HG03103 (cell line): ENCODE measurements around the gene LRRC8D.

ENCODE experiments used
- ATAC-seq: cut with Tn5 transposase; IDR thresholded peaks from one replicate; pipeline ENCODE4 v1.9.1; 2021; ENCODE audit warnings: low read depth; ENCODE audit not compliant: unreplicated experiment

The LRRC8D gene

GRCh38 chr1:89865498-89866382 is 44.9 kb downstream of the LRRC8D start:
- no peak for ATAC-seq

GRCh38 chr1:89866568-89866967 is 45.7 kb downstream of the LRRC8D start:
- no peak for ATAC-seq

- no peak for ATAC-seq
Measured at GRCh38 chr1:89870998-89871397, 50.2 kb downstream of the LRRC8D start.

GRCh38 chr1:89871768-89872473 is 51.1 kb downstream of the LRRC8D start:
- no peak for ATAC-seq

GRCh38 chr1:89872567-89872966 is 51.7 kb downstream of the LRRC8D start:
- no peak for ATAC-seq

GRCh38 chr1:89873288-89873687 is 52.5 kb downstream of the LRRC8D start:
- ATAC-seq: no peak

GRCh38 chr1:89873770-89874169 is 52.9 kb downstream of the LRRC8D start:
- ATAC-seq: no peak

- ATAC-seq: no peak
Measured at GRCh38 chr1:89876463-89876862, 55.6 kb downstream of the LRRC8D start.

- ATAC-seq: no peak
Measured at GRCh38 chr1:89877756-89878155, 56.9 kb downstream of the LRRC8D start.

GRCh38 chr1:89878256-89878655 is 57.4 kb downstream of the LRRC8D start:
- ATAC-seq: no peak

GRCh38 chr1:89880679-89881078 is 59.8 kb downstream of the LRRC8D start:
- ATAC-seq: no peak

GRCh38 chr1:89881415-89882058 is 60.7 kb downstream of the LRRC8D start:
- ATAC-seq: no peak

- no peak for ATAC-seq
Measured at GRCh38 chr1:89882348-89883029, 61.7 kb downstream of the LRRC8D start.

GRCh38 chr1:89883030-89883379 is 62.2 kb downstream of the LRRC8D start:
- ATAC-seq: no peak

- ATAC-seq: no peak
Measured at GRCh38 chr1:89884718-89885596, 64.1 kb downstream of the LRRC8D start.

GRCh38 chr1:89887270-89887669 is 66.4 kb downstream of the LRRC8D start:
- ATAC-seq: no peak

- no peak for ATAC-seq
Measured at GRCh38 chr1:89887713-89888112, 66.9 kb downstream of the LRRC8D start.

GRCh38 chr1:89888480-89889322 is 67.9 kb downstream of the LRRC8D start:
- ATAC-seq: no peak

GRCh38 chr1:89889323-89889615 is 68.4 kb downstream of the LRRC8D start:
- no peak for ATAC-seq
